NCI-H1105 treated with DMSO at 0.1 percent for 48 hours (cell line): Measurements from ENCODE around the gene GRID2.

ENCODE experiments used
- DNase-seq: peaks from one replicate; lab custom pipeline; 2025; lab: John Stamatoyannopoulos, UW

The GRID2 gene

DNA sequence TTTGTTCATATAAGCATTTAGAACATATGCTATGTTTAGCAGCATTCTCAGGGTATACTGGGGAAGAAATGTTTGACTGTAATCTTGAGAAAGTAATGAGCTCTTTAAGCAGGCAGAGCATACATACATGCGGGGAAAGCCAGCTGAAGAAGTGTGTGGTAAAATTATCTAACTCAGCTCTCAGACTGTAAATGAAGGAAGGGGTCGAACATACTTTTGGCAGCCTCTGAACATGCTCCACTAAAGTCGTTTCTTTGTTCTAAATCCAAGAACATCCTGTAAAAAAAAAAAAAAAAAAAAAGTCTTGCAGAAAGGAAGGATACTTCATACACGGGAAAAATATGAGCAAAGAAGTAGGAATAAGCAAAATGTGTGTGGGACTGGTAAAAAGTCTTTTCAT lies 224.8 kb downstream of the GRID2 start:
- no peak for DNase-seq

DNA sequence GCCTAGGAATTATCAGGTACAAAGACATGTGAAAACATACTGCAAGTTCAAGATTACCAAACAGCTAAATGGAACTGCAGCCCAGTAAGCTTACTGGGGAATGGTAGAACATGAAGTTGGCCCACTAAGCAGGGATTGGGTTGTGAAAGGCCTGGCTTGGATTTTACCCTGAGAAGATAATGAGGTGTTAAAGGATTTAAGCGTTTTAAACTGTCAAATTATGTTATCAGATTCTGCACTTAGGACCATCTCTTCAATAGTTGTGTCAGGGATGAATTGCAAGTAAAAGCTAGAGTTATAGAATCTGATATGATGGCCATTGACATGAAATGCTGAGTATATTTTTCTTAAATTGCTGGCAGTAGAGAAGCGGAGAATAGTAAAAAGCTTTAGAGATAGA lies 225.7 kb downstream of the GRID2 start:
- no peak for DNase-seq

DNA sequence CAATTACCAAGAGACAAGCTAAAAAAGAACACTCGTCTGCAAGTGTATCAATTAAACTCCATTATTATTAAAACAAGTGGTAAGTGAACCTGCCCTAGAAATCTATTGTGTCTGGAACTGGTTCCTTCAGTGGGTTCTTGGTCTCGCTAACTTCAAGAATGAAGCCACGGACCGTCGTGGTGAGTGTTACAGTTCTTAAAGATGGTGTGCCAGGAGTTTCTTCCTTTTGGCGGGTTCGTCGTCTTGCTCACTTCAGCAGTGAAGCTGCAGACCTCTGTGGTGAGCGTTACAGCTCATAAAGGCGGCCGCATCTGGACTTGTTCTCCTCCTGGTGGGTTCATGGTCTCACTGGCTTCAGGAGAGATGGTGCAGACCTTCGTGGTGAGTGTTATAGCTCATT lies 231.8 kb downstream of the GRID2 start:
- DNase-seq = peak; percentile 57

DNA sequence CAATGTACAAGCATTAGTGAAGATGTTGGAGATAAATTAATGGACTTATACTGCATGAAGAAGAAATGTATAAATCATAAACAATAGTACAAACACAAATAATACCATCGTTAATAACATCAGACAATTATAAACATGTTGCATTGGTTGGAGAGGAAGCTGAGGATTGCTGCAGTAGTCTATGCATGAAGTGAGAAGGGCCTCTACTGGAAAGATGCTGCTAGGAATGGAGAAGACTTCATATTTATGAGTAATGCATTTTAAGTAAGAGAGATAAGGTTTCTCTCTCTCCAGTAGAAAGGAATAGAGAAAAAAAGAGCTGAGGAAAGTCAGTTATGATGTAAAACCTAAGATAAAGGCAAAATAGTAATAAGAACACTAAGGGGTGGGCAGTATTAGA lies 247.8 kb downstream of the GRID2 start:
- no peak for DNase-seq

DNA sequence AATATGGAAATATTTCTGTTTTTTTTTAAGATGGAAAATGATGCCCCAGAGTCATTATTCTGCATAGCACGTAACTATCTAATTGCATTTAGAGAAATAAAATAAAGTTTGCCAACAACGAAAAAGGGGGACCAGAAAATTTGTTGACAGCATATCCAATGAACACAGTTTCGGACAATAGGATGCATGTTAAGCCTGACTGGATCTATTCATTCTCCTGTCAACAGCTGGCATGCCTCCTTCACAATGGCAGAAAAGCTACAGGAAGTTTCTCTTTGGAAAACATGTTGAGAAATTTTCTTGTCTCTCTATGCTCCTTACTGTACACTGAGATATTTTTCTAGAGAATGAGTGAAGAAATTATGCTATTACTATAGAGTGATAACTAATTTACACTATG lies 262.5 kb downstream of the GRID2 start:
- no peak for DNase-seq

DNA sequence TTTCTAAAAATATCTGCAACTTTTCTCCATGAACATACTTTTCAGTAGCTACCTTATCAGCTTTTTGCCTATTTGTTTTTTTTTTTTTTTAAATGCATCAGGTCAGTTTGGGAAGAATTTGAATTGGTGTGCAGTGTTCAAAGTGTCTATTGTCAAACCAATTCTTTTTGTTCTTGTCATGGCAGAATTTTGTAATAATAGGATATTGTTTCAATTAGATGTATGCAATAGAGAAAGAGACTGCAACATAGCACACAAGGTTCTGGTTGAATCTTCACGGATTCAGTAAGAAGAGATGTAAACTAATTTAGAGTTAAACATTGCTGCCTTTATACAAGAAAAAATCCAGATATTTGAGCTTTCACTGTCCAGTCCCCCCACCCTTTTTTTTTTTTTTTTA lies 277.1 kb downstream of the GRID2 start:
- no peak for DNase-seq

DNA sequence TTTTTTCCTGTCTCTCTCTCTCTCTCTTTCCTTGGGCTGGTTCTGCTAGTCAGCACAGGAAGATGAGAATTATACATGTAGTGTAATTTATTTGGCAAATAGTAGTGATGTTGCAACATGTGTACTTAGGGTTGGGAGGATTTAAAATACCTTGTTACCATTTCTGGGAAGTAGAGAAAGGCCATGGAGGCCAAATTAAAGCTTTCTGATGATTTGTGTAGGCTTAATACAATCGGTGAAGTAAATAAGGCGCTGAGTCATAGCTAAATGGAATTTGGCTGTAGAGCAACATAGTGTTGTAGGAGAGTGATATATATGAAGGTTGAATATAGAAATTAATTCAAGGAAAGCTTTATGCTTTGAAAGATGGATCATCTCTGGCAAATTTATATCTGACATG lies 295.3 kb downstream of the GRID2 start:
- no peak for DNase-seq

DNA sequence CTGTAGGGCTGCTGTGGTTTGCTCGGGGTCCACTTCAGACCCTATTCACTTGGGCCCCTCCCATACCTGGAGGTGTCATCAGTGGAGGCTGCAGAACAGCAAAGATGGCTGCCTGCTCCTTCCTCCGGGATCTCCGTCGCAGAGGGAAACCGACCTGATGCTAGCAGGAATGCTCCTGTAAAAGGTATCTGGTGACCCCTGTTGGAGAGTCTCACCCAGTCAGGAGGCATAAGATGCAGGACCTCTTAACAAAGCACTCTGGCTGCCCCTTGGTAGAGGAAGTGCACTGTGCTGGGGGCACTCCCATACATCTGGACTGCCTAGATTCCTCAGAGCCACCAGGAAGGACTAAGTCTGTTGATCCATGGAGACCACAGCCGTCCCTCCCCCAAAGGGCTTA lies 296.9 kb downstream of the GRID2 start:
- no peak for DNase-seq

DNA sequence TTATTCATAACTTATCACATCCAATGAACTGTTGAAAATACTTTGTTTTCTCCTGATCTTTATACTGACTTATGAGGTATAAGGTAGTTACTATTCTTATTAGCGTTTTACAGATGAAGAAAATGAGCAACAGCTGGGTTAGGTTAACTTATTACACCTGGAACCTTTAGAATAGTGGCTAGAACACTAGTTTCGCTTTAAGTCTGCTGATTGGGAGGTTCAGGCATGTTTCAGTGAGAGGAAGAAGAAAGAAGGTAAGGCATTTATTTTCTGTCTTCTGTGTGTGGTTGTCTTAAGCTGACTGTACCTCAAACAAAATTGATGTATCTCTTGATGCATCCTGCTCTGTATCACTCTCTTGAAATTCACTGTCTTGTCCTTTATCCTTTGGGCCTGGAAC lies 302.5 kb downstream of the GRID2 start:
- no peak for DNase-seq

DNA sequence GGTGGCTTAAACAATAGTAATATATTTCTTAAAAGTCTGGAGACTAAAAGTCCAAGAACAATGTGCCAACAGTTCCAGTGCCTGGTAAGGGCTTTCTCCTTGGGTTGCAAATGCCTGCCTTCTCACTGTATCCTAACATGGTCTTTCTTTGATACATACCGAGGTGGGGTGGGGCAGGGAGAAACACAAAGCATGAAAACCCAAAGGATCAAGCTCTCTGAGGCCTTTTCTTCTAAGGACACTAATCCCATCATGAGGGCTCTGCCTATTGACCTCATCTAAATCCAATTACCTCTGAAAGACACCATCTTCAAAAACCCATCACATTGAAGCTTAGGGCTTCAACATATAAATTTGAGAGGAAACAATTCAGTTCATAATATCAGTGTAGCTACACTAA lies 311.3 kb downstream of the GRID2 start:
- no peak for DNase-seq

DNA sequence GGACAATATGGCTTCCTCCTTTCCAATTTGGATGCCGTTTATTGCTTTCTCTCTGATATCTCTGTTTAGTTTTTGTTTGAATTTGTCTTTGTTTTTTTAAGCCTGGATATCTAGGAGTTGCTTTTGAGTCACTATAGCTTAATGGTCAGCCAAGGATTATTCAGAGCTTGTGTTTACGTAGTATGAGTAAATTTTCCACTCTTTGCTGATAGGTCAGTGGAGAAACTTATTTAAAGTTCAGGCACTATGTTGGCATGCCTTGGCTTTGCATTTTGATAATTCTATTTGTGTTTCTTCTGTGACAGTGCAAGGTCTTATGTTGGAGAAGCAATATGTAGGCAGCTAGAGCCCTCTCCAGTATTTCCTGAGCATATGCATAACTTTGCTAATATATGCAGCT lies 315.2 kb downstream of the GRID2 start:
- DNase-seq = no peak

DNA sequence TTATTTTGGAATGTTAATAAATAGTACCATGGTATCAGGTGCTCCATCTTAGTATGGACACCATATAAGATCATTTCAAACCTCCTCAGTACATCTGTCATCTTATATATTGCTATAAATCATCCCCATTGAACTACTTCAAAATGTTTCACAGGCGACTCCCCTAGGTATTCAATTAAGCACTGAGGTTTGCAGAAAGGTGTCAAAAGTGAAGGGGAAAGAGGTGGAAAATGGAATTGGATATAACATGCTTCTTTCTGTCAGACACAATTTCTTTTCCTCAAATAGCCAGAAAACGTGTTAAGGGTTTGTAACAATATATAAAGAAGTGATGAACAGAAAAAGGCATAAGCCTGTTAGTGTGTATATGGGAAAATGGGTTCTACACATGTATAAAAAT lies 325.5 kb downstream of the GRID2 start:
- no peak for DNase-seq

DNA sequence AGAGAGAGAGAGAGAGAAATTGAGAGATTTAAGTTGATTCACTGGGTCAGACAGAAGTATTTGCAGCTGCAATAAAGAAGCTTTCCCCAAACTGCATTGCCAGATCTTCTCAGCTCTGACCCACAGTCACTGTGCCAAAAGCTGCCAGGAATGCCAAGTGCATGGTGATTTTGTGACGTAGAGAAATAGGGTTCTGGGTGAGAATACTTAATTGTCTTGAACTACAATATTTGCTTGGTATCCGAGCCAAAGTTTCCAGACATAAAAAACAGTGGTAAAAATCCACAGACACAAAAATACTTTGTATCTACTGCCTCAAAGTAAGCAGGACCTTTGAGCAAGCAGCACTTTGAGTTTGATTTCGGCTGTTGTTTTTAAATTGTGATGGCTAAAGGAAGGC lies 331.1 kb downstream of the GRID2 start:
- no peak for DNase-seq

DNA sequence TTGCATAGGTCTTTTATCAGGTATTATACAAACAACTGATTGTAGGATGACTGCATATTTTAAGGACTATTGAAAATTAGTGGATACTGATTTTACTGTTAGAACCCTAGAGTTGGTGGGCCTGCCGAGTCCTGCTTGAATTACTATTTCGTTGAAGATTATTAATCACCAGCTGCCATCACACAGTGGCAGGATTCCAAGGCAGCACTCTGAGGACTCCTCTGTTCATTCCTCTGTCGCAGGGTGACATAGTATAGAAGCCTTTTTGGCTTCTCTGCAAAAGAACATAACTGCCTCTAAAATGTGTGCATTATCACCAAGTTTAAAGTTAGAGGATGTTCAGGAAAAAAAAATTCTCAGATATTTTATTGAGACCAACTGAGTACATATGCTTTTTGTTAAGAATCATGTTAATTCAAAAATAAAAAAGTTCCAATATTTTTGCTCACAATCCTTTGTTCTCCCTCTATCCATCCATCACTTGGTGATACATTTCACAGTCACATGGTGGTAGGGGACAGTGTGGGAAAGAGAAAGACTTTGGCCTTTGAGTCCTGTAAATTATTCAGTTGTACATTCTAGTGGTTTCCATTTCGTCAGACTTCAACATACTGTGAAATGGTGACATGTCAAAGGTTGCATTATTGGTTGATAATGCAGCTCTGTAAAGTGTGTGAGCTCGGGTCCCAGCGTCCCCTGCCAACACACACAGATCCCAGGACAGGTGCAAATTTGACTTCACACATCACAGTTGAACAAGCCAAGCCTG lies 332.5 kb downstream of the GRID2 start:
- DNase-seq = peak; percentile 3

DNA sequence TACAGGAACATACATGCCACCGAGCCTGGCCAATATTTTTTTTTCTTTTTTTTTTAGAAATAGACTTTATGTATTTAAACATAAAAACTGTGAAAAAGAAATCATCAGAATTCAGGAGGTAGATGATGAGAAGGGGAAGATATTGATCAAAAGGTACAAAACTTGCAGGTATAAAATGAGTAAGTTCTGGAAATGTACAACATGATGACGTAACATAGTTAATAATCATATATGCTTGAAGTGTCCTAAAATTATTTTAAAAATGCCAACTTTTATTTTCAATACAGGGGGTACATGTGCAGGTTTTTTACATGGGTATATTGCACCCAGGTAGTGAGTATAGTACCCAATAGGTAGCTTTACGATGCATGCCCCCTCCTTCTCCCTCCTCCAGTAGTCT lies 337.6 kb downstream of the GRID2 start:
- DNase-seq = no peak

DNA sequence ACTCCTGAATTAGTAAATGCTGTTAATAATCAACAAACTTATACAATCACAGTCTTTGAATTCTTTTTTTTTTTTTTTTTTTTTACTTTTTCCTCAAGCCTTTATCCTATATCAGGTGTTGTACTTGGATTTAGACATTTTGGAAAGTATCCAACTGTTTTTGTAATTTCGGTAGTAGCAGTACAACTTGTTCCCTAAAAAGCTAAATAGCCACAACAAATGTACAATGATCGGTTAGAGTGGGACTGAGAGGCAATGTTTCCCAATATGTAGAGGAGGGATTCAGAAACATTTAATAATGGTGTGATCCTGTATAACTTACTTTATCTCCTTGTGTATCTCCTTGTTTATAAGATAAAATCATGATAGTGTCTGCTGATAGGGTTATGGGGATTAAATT lies 343.1 kb downstream of the GRID2 start:
- DNase-seq = no peak

DNA sequence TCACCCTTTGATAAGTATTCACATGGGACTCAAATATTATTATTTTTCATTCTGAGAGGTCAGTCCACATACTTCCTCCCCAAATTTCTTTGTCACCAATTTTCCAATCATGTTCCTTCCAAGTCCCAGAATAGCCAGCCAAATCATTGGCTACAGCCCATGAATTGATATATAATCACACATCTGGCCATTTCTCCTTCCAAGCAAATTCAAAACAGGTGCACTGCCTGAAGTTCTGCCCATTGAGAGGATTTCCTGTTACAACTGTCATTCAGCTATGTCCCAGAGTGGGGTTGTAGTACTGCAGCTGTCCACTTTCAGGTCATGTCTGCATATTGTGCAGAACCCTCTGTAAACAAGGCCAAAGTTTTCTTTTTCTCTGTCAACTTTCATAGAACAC lies 347.8 kb downstream of the GRID2 start:
- DNase-seq = no peak

DNA sequence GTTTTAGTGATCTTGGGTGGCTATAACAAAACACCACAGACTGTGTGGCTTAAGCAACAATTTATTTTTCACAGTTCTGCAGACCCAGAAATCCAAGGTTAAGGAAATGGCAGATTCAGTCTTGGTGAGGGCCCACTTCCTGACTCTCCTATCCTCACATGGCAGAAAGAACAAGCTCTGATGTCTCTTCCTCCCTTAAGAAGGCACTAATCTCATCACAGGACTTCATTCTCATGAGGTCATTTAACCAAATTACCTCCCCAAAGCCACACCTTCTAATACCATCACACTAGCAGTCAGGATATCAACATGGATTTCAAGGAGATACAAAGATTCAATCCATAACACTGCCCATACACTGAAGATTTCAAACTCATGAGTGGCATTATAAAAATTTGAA lies 350.3 kb downstream of the GRID2 start:
- no peak for DNase-seq

DNA sequence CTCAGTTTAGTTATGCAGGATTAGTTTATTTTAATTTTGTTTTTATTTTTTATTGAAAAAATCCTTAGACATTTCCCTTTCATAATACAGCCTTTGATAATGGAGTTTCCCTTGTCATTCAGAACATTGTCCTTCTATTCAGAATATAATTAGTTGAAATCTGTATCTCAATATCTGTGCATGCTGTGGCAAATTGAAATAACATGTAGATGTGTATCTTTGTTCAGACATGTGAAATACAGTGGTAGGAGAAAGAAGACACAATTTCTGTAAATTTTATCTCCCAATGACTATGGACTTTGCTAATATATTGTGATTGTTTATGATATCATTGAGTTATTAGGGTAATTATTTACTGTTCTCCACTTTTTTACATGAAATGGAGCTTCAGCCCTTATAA lies 353.9 kb downstream of the GRID2 start:
- no peak for DNase-seq

DNA sequence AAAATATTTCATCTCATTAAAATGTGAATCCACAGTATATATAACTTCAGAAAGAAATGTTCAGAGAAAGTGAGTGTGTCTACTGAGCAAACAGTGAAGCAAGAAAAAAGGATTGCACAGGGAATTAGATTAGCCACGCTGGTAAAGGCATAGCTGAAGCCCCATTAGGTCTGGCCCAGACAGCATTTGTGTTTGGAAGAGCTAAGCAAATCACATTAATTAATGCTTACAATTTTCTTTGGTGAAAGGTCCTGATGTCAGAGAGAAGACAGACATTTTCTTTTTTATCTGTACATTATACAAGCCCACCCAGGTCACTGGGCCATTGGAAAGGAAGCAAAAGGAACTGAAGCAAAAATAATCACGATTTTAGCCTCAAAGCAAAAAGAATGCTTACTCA lies 354.6 kb downstream of the GRID2 start:
- DNase-seq = no peak

DNA sequence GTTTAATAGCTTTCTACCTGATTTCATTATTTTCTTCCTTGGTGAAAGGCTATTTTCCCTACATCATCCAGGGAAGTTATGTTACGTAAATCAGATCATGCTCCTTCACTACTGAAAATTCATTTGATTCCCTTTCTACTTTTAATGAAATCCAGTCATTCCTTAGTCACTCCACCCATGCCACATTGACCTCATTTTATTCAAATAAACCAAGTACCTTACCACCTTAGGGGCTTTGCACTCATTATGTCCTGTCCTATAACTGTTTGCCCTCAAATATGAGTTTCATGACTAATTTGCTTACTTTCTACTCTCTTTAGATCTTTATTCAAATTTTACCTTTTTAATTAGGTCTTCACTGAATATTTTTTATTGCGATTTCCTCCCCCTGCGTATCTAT lies 374.0 kb downstream of the GRID2 start:
- DNase-seq = no peak

DNA sequence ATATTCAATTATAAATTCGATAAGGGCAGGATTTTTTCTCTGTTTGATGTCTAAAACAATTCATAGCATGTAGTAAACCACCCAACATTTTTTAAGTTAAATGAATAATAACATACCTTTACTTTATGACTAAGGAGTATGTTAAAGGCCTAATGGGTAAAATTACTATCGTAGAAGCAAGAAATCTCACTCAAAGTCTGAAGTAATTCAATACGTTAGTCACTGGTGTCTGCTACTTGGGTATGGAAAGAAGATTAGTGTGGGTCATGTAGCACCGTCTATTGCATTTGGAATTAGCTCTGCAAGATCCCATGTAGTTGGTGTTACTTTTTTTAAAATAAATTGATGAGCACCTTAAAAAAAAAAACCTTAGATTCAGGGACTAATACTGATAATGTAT lies 374.5 kb downstream of the GRID2 start:
- no peak for DNase-seq

DNA sequence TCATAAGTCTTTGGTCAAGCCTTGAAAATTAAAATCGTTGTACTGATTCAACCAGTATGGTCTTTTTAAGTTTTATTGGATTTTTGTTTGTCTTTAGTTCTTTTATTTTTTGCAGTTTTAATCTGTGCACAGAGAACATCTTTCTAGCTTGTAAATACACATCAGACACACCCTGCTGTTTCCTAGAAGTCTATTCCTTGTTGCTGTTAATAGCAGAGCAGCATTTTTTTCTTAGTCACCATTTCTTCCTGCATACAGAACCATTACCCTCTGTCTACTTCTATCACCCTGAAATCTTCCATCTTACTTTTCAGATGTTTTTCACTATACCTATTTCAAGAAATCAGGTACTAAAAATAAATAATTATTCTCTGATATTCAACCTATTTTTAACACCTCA lies 375.4 kb downstream of the GRID2 start:
- DNase-seq = no peak

DNA sequence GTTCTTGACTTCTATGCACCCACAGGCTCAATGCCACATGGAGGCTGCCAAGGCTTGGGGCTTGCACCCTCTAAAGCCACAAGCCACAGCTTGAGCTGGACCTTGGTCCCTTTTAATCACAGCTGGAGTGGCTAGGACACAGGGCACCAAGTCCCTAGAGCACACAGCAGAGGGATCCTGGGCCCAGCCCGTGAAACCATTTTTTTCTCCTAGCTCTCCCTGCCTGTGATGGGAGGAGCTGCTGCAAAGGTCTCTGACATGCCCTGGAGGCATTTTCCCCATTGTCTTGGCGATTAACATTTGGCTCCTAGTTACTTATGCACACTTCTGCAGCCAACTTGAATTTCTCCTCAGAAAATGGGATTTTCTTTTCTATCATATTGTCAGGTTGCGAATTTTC lies 410.9 kb downstream of the GRID2 start:
- DNase-seq = no peak

DNA sequence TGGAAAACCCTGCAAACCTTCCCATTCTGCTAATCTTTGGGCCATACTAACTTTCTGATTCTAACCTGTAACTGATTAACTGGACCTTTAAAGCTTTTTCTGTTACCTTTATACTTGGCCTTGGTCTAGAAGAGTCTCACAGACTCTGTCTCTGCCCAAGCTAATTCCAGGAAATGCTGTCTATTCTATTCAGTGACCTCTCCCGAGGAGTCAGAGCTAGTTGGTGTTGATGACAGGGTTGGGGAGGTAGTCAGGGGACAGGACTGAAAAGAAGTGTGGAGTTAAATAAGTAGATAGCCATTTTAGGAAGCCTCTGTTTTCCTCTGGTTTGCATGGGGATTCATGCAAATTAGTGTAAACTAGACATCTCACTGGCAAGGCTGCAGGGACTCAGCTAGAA lies 429.5 kb downstream of the GRID2 start:
- no peak for DNase-seq
